Uterus (tissue), 4 donors: ENCODE measurements around the gene CLSTN1. TPM values are rescaled to one million over a fixed set of nuclear protein-coding genes. Genes with fewer than 3 reads are reported as not detected.

Source experiments
- DNase-seq, 2 donors: peaks; one replicate each; pipeline ENCODE4 v3.0.0-alpha.2; 2019 to 2020
- H3K27ac ChIP-seq, 2 donors: fragments of 200-600 bp; sonication (generic); 1 replicate in 1 of 2; 2 replicates in 1 of 2; pipeline ENCODE4 v1.5.1; 2016 to 2018
- H3K27me3 ChIP-seq, 2 donors: fragments of 200-600 bp; sonication (generic); one replicate each; pipeline ENCODE4 v1.5.1; 2018 to 2019; ENCODE audit warnings: control low read depth in 1 of 2
- H3K36me3 ChIP-seq, 2 donors: fragments of 200-600 bp; sonication (generic); one replicate each; pipeline ENCODE4 v1.5.1; 2019; ENCODE audit warnings: control low read depth in 1 of 2
- H3K4me1 ChIP-seq, 2 donors: fragments of 200-600 bp; sonication (generic); one replicate each; pipeline ENCODE4 v1.5.1; 2018 to 2019; ENCODE audit warnings: control low read depth in 1 of 2
- H3K4me3 ChIP-seq, 2 donors: fragments of 200-600 bp; sonication (generic); 1 replicate in 1 of 2; 2 replicates in 1 of 2; pipeline ENCODE4 v1.5.1; 2018 to 2019; ENCODE audit warnings: mild to moderate bottlenecking in 1 of 2
- H3K9me3 ChIP-seq, 2 donors: fragments of 200-600 bp; sonication (generic); one replicate each; pipeline ENCODE4 v1.5.1; 2019; ENCODE audit warnings: control low read depth in 1 of 2
- CTCF ChIP-seq, 4 experiments: fragments of 200-600 bp in 2 of 4; fragments of 450-650 bp in 2 of 4; sonication (generic) in 2 of 4; IDR thresholded peaks; one replicate each; pipeline ENCODE4 v1.5.1; 2016 to 2019; ENCODE audit warnings: antibody characterized with exemption in 4 of 4, mild to moderate bottlenecking in 2 of 4, moderate library complexity in 1 of 4
- POLR2A ChIP-seq, 2 donors: fragments of 450-650 bp; IDR thresholded peaks; one replicate each; pipeline ENCODE4 v1.6.1; 2016; ENCODE audit warnings: antibody characterized with exemption in 2 of 2, mild to moderate bottlenecking in 1 of 2, moderate library complexity in 1 of 2
- intact Hi-C: fragments of 100-400 bp; cut with DNase I; formaldehyde crosslinking; loops from one replicate; pipeline ENCODE4 v1.15.1; 2023; ENCODE audit warnings: low total_unique reads
- total RNA-seq, 4 donors: library from RNA; depleted of rRNA in 3 of 4; stranded (reverse); fragments of >200 nt in 3 of 4; gene quantifications; one replicate each; pipeline versions ENCODE4 v1.1.0 to v1.2.4, GENCODE V29; 2014 to 2023
- donor health status: DM: yes; HTN: yes; CAD: no.

Gene CLSTN1
- total RNA-seq, 4 donors from 2014 or later: 46.8 to 184 (median 94.0) TPM

GRCh38 chr1:9848022-9848421, 24.3 kb upstream of the CLSTN1 start:
- H3K27me3 ChIP-seq: no peaks in the 10 kb centered on the region

GRCh38 chr1:9847269-9847668, 23.5 kb upstream of the CLSTN1 start:
- no peaks in the 10 kb centered on the region for H3K9me3 ChIP-seq
- no peak for DNase-seq
- H3K36me3 ChIP-seq: no peaks in the 10 kb centered on the region
- TF ChIP-seq CTCF (IDR thresholded peaks at IDR 0.05): no peak
- no peak for TF ChIP-seq POLR2A (IDR thresholded peaks at IDR 0.05)
- H3K27me3 ChIP-seq: no peaks in the 10 kb centered on the region
- intact Hi-C loops: no loop called here
- H3K27ac ChIP-seq: no peak overlapping the region
- peaks cover 0 to 15% of the 10 kb centered on the region in 2 donors for H3K4me1 ChIP-seq
- H3K4me3 ChIP-seq: no peak overlapping the region

More at GRCh38 chr1:9848022-9848421, 24.3 kb upstream of the CLSTN1 start:
- H3K36me3 ChIP-seq: no peaks in the 10 kb centered on the region
- no peak overlapping the region for H3K27ac ChIP-seq
- intact Hi-C loops: no loop called here
- TF ChIP-seq CTCF (IDR thresholded peaks at IDR 0.05): no peak
- TF ChIP-seq POLR2A (IDR thresholded peaks at IDR 0.05): no peak
- H3K4me1 ChIP-seq: peaks cover 0 to 11% of the 10 kb centered on the region in 2 donors
- H3K4me3 ChIP-seq: no peak overlapping the region
- DNase-seq: no peak
- no peaks in the 10 kb centered on the region for H3K9me3 ChIP-seq

GRCh38 chr1:9846611-9847171, 22.9 kb upstream of the CLSTN1 start:
- DNase-seq: no peak
- TF ChIP-seq CTCF (IDR thresholded peaks at IDR 0.05) (no peak), POLR2A (IDR thresholded peaks at IDR 0.05) (no peak)
- Histone ChIP-seq H3K27me3 (no peaks in the 10 kb centered on the region), H3K27ac (no peak overlapping the region), H3K36me3 (no peaks in the 10 kb centered on the region), H3K4me3 (no peak overlapping the region), H3K9me3 (no peaks in the 10 kb centered on the region), H3K4me1 (peaks cover 0 to 15% of the 10 kb centered on the region in 2 donors)
- intact Hi-C loops: no loop called here

- Histone ChIP-seq H3K27ac (no peak overlapping the region), H3K27me3 (no peaks in the 10 kb centered on the region), H3K9me3 (no peaks in the 10 kb centered on the region), H3K4me3 (no peak overlapping the region), H3K4me1 (peaks cover 0 to 15% of the 10 kb centered on the region in 2 donors), H3K36me3 (no peaks in the 10 kb centered on the region)
- intact Hi-C loops: no loop called here
- TF ChIP-seq POLR2A (IDR thresholded peaks at IDR 0.05) (no peak), CTCF (IDR thresholded peaks at IDR 0.05) (no peak)
- DNase-seq: no peak
Observed at GRCh38 chr1:9845914-9846313, 22.1 kb upstream of the CLSTN1 start.

- Histone ChIP-seq H3K4me3 (no peak overlapping the region), H3K36me3 (no peaks in the 10 kb centered on the region), H3K27ac (no peak overlapping the region), H3K4me1 (peaks cover 0 to 15% of the 10 kb centered on the region in 2 donors), H3K9me3 (no peaks in the 10 kb centered on the region), H3K27me3 (no peaks in the 10 kb centered on the region)
- DNase-seq: no peak
- TF ChIP-seq POLR2A (IDR thresholded peaks at IDR 0.05) (no peak), CTCF (IDR thresholded peaks at IDR 0.05) (no peak)
- intact Hi-C loops: no loop called here
Observed at GRCh38 chr1:9844756-9845155, 21.0 kb upstream of the CLSTN1 start.
